Activated CD4-positive, alpha-beta T cell treated with anti-CD3 and anti-CD28 coated beads for 48 hours (primary cell): Measurements from ENCODE around the gene XPC.

Experiments
- DNase-seq: peaks from one replicate; pipeline ENCODE4 v3.0.0-alpha.2; 2020

XPC gene

DNA sequence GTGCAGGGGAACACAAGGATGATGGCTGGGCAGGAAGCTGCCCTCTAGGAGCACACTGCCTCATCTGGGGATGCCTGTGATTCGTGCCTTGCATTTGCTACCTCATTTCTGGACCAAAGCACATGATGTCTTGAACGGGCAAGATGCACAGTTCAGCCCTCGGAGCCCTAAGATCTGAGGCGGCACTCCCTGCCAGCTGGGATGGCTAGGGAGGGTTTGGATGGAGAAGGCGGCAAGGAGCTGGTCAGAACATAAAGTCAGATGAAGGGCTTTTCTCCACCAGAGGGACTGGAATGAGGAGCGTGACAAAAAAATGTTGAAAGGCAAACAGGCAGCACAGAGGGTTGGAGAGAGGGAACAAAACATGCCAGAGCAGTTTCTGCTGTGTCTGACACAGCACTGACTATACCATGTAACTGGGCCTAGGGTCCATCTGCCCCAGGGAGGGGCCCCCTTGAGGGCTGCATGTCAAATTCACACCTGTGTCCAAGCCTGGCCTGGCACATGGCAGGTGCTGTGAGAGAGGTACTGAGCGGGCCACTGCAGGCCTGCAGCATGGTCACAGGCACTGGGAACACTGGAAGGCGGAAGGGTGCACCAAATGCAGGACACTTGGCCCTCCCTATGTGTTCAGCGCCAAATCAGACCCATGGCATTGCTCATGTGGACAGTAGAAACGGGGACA lies 31.9 kb downstream of the XPC start:
- no peak for DNase-seq

DNA sequence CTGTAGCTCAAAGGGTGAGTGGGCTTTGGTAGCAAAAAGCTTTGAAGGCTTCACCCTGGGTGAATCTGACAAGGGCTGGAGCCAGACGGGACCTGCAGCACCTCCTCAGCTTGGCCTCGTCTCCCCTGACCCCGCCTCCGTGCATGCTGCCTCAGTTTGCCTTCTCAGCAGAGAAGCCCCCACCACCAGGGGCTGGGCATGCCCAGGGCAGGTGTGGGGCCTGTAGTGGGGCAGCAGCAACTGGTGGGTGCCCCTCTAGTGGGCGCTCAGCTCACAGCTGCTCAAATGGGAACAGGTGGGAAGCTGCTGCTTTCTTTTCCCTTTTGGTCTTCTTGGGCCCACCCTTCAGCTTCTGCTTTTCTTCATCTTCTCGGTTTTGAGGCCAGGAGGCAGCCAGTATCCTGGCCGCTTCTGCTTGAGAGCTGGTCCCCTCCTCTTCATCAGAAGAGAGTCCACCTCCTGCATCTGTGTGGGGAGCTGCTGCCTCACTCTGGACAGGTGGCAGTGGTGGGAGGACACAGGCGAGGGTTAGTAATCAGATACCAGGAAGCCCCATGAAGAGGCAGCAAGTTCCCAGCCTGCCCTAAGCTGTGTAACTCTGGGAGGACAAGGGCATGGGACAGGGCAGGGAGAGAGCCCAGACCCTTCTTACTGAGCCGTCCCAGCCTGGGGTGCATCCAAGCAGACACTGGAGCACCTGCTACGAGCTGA lies 32.6 kb downstream of the XPC start:
- no peak for DNase-seq

DNA sequence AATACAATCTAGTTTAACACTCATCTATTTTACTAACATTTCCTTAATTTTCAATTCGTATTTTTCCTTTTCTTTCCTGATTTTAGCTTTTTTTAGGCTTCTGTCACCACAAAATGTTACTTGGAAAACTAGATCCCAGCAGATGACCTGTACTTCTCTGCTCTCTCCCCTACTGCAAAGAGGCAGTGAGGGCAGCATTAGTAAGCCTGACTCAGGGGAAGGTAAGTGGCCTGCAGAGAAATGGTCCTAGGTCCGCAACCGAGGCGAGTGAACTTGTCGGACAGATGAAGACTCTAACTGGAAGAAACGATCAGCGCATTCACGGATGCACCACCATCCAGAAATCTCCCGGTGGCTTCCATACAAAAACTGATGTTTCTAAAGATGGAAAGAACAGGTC lies 33.2 kb downstream of the XPC start:
- no peak for DNase-seq

DNA sequence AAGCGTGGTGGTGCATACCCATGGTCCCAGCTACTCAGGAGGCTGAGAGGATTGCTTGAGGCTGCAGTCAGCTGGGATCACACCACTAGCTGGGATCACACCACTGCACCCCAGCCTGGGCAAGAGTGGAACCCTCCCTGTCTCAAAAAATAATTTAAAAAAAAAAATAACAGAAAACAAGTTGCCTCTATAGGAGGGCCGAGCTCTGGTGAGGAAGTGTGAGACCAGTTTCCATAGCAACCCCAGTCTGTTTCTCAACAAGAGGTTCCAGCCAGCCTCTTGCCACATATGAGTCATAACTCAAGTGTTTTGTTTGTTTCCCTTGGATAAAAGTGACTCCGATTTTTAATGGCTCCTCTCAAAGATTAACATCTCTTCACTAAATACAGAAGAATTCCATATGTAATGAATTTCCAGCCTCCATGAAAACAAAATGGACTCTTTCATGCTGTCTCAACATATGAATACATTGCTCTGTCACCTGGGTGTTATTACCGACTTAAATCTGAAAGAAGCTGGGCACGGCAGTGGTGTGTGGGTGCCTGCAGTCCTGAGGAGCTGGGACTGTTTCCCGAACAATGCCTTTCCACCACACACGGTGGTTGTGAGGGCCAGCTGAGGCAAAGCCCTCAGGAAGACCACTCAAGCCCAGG lies 33.9 kb downstream of the XPC start:
- peak; percentile 58 for DNase-seq

DNA sequence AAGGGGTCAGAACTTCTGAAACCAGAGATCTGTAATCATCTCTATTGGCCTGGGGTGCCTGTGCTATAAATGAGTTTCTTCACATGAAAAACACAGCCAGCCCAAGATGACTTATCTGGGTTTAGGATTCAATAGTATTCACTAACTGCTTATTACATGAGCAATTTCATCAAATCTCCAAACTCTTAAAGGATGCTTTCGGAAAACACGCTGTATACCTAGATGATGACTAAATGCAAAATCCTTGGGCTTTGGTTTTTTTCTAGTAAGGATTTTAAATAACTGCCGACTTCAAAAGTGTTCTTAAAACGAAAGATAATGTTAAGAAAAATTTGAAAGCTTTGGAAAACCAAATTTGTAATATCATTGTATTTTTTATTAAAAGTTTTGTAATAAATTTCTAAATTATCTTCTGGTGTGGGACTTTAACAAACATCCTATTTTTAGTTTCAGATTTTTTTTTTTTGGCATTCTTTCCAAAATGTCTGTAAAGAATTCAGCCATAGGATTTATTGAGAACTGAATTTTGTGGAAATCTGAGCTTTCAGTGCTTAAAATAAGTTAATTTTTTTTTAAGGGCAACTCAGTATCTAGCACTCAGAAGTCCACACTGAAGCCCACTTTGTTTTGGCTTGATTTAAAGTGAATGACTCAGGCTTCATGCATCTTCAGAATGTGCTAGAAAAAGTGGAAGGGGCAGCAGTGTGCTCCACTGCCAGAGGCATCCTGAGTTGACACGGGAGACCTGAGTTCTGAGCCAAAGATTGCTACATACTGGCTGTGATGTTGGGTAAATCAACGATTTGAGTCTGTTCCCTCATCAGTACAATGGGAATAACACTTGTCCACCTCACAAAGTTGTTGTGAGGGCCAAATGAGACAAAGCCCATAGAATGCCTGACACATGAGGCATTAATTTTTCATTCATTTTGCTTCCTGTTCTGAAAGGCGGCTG lies 34.9 kb downstream of the XPC start:
- DNase-seq, result no peak

DNA sequence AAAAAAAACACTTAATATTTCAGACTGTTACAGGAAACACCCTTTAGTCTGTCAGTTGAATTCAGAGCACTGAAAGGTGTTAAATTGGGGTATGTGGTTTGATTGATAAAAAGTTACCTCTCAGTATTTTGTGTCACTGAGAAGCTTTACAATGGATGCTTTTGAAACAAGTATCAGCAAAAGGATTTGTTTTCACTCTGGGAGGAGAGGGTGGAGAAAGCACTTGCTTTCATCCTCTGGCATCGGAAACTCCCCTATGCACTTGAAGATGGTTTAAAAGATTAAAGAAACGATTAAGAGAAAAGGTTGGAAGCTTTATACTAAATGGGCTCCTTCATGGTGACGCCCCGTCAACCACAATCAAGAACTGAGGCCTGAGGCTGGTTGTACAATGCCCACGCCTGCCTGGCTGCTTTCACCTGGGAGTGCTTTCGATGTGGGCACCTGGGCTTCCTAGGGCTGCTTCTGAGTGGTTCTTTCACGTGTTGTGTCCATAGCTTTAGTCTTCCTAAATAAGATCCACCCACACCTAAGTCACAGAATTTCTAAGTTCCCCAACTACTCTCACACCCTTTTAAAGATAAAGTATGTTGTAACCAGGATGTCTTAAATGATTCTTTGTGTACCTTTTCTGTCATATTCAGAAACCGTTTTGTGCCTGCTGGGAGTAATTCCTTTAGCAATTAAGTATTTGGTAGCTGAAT lies 35.7 kb downstream of the XPC start:
- peak; percentile 51 for DNase-seq

DNA sequence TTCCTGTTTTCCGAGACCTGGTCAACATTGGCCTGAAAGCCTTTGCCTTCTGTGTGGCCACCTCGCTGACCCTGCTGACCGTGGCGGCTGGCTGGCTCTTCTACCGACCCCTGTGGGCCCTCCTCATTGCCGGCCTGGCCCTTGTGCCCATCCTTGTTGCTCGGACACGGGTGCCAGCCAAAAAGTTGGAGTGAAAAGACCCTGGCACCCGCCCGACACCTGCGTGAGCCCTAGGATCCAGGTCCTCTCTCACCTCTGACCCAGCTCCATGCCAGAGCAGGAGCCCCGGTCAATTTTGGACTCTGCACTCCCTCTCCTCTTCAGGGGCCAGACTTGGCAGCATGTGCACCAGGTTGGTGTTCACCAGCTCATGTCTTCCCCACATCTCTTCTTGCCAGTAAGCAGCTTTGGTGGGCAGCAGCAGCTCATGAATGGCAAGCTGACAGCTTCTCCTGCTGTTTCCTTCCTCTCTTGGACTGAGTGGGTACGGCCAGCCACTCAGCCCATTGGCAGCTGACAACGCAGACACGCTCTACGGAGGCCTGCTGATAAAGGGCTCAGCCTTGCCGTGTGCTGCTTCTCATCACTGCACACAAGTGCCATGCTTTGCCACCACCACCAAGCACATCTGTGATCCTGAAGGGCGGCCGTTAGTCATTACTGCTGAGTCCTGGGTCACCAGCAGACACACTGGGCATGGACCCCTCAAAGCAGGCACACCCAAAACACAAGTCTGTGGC lies 36.6 kb downstream of the XPC start:
- no peak for DNase-seq

DNA sequence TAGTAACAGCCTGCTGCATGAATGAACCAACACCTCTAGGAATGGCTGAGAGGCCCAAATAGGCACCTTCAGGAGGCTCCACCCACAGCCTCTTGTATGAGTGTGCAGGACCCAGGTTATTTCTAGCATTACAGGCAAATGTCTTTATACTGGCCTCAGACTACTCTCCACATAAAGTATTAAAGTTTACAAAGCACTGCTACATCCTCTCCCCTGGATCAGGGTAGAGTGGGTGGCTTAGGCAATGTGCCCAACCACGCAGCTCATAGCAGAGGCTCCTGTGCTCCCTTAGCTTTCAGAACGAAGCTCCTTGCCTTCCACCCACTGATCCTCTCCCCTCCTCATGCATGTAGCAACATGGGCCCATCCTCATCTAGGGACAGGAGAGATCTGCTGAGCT lies 37.3 kb downstream of the XPC start:
- DNase-seq, result no peak

DNA sequence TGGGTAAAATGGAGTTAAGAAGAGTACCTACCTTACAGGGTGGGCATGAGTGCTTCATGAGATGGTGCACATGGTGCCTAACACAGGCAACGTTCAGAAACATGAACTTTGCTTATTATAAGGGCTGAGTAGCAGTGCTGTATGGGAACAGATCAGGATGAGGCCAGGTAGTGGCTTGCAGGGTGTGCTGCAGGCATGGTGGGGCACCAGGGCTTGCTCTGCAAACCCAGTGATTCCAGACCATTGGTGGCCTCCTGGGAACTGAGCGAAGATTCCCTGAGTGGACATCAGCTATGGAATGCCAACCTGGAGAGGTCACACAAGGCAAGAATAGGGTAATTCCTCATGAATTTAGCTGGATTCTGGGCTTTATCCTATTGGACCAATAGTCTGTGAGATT lies 37.7 kb downstream of the XPC start:
- no peak for DNase-seq

DNA sequence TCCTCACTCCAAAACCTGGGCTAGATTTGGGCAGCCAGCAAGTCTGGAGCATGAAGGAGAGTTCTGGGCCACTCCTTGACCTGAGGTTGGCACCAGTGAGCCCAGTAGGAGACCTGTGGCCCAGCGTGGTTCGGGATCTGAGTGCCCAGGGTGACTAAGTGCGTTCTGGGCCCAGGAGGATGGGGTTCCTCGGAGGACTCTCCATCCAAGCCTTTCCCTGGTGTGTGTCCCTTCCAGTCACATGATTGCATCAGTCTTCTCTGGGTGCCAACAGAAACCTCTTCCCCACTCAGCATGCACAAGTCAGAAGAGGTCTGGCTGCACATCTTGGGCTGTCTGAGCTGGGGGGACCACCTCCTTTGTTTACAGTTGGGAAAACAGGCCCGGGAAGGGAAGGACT lies 38.6 kb downstream of the XPC start:
- no peak for DNase-seq

DNA sequence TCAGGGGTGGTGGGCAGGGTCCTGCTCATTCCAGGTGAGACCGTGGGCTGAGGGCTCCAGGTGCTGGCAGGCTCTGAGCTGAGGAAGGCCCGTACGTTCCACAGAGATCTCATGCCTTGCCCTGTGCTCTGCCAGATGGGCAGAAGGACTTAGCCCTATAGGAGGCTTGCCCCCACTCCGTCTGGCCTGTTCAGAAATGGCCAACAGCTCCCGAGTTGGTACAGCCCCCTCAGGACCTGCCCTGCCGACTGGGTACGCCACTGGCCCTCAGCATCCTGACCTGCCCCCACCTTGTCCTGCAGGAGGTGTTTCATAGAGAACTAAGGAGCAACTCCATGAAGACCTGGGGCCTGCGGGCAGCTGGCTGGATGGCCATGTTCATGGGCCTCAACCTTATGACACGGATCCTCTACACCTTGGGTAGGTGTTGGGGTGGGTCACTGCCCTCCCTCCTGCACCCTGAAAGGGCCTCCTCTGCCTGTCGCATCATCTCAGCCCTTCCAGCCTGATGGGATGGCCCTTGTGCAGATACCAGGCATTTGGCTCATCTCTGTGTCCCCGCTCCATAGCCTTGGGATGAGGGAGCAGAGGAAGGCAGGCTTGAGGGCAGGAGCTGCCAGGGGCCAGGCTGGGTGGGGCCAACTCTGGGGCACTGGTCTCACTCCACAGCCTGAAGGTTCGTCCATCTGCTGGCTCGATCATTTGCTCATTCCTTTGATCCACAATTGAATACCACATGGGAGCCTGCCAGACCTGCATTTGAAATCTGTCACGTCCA lies 39.3 kb downstream of the XPC start:
- no peak for DNase-seq

DNA sequence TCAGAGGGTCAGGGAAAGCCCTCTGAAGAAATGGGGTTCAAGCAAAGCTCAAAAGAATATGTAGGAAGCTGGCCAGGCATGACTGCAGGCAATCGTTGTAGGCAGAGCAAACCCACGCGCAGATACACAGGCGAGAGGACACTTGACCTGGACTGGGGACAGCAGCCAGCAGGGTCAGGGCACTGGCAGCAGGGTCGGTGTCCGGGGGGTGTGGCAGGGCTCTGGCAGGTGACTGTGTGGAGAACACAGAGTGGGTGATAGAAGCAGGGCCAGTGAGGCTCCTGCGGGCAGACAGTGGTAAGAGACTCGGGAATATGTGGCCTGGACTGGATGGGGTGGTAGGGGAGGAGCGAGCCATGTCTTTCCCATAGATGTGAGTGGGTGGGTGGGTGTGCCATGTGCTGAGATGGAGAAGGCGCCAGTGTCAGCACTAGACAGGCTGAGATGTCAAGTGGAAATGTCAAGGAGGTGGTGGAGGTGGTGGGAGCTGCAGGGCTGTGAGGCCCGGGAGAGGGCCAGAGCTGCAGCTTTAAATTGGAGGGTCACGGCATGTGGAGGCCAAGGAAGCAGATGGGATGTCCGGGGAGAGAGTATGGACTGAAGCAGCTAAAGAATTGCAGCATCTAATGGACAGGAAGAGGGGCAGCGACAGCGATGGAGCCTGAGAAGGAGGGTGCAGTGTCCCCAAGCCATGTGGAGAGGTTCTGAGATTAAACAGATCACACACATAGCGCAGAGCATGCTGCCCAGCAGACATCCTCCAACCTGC lies 40.1 kb downstream of the XPC start:
- no peak for DNase-seq

DNA sequence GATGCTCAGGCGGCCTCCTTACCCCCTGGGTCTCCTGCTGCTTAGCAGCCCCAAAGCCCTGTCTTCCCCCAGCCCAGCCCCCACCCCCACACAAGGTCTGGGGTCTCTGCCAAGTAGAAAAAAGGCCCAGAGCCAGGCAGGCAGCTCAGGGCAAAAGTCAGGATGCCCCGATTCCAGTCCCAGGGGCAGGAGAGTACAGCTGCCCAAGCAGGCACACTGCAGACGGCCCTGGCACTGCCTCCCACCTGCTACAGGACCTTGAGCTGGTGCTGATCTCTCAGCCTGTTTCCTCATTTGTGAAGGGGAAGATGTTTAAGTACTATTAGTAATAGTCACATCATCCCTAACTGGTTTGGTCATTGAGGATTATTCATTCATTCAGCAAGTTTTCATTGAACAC lies 41.0 kb downstream of the XPC start:
- no peak for DNase-seq

DNA sequence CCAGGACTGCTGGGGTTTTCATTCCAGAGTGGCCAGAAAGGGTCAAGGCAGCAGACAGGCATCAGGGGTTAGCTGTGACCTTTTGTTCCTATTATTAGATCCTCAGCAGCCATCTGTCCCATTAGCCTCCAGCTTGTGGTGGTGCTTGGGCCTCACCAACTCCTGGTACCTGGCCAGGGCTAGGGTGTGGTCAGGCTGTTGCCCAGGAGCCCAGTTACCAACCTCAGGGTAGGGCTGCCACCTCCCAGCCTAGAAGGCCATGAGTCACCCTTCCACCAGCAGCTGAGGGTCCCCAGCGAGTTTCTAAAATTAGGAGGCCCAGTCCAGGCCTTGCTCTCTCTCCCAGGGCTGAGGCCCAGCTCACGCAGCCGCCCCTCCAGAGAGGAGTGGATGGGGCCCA lies 41.4 kb downstream of the XPC start:
- DNase-seq, result no peak

DNA sequence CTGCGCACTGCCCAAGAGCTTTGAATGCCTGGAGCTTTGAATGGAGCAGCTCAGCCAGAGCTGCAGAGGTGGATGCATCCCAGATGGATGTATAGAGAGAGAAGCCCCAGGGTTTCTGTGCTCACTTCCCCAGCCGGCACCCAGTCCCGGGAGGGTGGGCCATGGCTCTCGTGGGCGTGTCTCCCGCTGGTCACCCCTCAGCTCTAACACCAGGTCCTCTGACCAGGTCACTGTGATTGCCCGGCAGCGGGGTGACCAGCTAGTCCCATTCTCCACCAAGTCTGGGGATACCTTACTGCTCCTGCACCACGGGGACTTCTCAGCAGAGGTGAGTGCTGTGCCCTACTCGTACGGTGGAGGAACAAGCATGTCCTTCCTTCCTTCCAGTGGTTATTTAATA lies 42.8 kb downstream of the XPC start:
- no peak for DNase-seq

DNA sequence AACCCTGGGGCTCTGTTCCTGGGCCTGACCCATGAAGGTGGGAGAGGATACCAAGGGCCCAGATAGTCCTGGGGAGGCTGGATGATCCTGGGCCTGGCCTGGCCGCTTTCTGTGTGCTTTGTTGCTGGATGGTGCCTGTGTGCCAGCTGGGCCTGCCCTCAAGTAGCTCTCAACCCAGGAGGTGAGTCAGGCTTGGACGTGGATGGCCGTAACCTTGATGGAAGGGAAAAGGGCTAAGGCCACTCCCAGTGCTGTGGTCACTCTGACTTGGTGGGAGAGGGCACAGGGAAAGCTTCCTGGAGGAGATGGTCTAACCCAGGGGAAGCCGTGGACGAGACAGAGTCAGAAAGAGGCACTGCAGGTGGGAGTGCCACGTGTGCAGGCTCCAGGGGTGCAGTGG lies 44.1 kb downstream of the XPC start:
- DNase-seq, result no peak

DNA sequence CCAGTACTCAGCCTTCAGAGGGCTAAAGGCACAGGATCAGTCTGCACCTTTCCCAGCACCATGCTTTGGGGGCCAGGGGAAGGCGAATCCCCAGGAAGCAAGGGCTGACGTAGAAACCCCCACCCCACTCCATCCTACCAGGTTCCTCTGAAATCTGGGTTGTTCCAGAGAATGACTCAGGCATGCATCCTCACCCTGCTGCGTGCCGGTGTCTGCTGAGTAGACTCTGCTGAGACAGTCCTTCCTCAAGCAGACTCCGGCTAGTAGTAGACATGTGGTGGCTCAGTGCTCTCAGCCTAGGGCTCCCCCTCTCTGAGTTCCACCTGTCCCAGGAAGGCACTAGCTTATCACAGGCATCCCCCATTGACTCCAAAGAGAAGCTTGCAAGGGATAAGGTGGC lies 44.5 kb downstream of the XPC start:
- DNase-seq, result no peak

DNA sequence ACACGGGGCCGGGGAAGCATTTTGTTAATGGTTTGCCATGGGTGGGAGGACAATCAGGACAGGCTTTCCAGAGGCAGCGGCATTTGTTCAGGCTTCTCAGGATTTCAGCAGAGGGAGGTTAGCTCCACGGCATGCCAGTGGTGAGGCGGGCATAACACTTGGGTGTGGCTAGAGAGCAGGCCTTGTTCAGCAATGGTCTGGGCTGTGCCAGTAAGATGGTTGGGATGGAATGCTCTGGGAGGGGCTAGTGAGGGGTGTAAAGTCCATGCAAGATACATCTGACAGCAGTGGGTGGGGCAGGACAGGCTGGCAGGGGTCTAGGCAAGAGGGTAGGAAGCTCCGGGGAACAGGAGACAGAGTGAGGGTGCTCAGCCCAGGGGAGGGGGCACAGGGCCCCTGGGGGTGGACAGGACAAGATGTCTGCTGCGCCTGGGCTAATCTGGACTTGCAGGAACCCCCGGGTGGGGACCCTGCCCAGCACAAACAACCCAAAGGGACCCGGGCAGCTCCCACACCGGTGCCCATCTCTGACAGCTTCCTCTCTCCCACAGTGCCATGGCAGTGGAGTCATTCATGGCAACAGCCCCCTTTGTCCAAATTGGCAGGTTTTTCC lies 45.1 kb downstream of the XPC start:
- DNase-seq, result no peak

DNA sequence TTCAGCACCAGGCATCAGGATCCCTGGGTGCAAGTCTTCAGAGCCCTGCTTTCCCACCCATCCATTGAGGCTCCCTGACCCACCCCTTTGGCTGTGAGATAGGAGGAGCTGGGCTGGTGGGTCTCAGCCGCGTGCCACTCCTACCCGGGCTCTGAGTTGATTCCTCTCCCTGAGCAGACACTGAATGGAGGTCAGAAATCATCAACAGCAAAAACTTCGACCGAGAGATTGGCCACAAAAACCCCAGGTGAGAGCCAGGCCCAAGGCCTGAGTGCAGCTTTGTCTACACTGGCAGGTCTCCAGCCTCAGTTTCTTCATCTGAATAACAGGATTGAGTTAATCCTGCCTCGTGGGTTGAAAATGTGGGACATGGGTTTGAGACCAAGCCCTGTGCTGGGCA lies 45.7 kb downstream of the XPC start:
- DNase-seq, result no peak

DNA sequence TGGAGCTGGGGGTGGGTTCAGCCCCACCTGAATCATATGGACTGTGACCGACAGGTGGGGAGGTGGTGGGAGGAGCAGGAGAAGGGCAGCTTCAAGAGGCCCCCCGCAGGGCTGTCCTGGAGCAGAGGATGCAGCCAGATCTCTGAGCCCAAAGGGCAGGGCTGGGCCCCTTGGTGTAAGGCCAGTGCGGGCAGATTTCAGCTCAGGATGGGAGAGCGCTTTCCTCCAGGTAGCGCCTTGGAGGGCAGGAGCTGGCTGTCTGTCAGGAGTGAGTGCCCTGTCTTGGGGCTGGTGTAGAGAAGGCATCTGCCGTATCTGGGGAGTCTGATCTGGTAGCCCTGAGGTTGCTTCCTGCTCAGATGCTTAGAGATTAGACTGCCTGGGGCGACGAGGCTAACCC lies 46.3 kb downstream of the XPC start:
- no peak for DNase-seq
